Measurements from ENCODE around the gene LENG1. TPM values are rescaled to one million over a fixed set of nuclear protein-coding genes. Genes with fewer than 3 reads are reported as not detected.

The LENG1 gene
- total and polyA plus RNA-seq, 2 experiments from 2014 or later: 4.7 to 17.2 TPM

DNA sequence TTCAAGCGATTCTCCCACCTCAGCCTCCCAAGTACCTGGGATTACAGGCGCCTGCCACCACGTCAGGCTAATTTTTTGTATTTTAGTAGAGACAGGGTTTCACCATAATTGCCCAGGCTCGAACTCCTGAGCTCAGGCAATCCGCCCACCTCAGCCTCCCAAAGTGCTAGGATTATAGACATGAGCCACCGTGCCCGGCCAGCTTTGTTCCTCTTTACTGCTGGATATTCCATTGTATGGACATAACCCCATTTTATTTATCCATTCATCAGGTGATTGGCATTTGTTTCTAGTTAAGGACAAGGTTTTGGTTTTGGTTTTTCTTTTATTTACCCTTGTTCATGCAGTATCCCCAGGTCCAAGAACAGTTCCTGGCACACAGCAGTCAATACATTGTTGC lies 37.0 kb upstream of the LENG1 start:
- Mint-ChIP-seq H3K36me3 (ENCODE audit: low read depth) (peaks cover 52% of the 10 kb centered on the region), H3K27me3 (ENCODE audit: insufficient read depth, low read depth, poor library complexity) (peaks cover 15% of the 10 kb centered on the region), H3K9me3 (peaks cover 4% of the 10 kb centered on the region), H3K27ac (no peak overlapping the region), H3K4me1 (peaks cover 16% of the 10 kb centered on the region), H3K4me3 (no peak overlapping the region)
- peaks cover 33% of the 10 kb centered on the region for H3K79me2 ChIP-seq (replicated peaks; ENCODE audit: insufficient read depth)
- no peaks in the 10 kb centered on the region for H3K27me3 ChIP-seq (ENCODE audit: insufficient read depth)
- no peak overlapping the region for H3K4me3 ChIP-seq
- no peak overlapping the region for H3K27ac ChIP-seq (ENCODE audit: low read depth)
- peaks cover 27% of the 10 kb centered on the region for H3K36me3 ChIP-seq (ENCODE audit: insufficient read depth)
- no peak overlapping the region for H2AFZ ChIP-seq
- H4K20me1 ChIP-seq (replicated peaks; ENCODE audit: insufficient read depth): peaks cover 13% of the 10 kb centered on the region
- H3F3A ChIP-seq (replicated peaks; ENCODE audit: low read depth): peaks cover 23% of the 10 kb centered on the region
- H3K4me2 ChIP-seq: no peak overlapping the region
- H3K4me1 ChIP-seq (ENCODE audit: insufficient read depth): peaks cover 7% of the 10 kb centered on the region; the same call in 1 of the 2 replicates
- DNase-seq (ENCODE audit: low spot score): no peak
- no peak for ATAC-seq
- H3K9me2 ChIP-seq (ENCODE audit: insufficient read depth): no peaks in the 10 kb centered on the region
- TF ChIP-seq JUNB (IDR thresholded peaks at IDR 0.05; ENCODE audit: unreplicated experiment): no peak
- no peak for TF ChIP-seq POLR2AphosphoS5 (IDR thresholded peaks at IDR 0.05; ENCODE audit: low read depth)
- TF ChIP-seq, protein P1, sequence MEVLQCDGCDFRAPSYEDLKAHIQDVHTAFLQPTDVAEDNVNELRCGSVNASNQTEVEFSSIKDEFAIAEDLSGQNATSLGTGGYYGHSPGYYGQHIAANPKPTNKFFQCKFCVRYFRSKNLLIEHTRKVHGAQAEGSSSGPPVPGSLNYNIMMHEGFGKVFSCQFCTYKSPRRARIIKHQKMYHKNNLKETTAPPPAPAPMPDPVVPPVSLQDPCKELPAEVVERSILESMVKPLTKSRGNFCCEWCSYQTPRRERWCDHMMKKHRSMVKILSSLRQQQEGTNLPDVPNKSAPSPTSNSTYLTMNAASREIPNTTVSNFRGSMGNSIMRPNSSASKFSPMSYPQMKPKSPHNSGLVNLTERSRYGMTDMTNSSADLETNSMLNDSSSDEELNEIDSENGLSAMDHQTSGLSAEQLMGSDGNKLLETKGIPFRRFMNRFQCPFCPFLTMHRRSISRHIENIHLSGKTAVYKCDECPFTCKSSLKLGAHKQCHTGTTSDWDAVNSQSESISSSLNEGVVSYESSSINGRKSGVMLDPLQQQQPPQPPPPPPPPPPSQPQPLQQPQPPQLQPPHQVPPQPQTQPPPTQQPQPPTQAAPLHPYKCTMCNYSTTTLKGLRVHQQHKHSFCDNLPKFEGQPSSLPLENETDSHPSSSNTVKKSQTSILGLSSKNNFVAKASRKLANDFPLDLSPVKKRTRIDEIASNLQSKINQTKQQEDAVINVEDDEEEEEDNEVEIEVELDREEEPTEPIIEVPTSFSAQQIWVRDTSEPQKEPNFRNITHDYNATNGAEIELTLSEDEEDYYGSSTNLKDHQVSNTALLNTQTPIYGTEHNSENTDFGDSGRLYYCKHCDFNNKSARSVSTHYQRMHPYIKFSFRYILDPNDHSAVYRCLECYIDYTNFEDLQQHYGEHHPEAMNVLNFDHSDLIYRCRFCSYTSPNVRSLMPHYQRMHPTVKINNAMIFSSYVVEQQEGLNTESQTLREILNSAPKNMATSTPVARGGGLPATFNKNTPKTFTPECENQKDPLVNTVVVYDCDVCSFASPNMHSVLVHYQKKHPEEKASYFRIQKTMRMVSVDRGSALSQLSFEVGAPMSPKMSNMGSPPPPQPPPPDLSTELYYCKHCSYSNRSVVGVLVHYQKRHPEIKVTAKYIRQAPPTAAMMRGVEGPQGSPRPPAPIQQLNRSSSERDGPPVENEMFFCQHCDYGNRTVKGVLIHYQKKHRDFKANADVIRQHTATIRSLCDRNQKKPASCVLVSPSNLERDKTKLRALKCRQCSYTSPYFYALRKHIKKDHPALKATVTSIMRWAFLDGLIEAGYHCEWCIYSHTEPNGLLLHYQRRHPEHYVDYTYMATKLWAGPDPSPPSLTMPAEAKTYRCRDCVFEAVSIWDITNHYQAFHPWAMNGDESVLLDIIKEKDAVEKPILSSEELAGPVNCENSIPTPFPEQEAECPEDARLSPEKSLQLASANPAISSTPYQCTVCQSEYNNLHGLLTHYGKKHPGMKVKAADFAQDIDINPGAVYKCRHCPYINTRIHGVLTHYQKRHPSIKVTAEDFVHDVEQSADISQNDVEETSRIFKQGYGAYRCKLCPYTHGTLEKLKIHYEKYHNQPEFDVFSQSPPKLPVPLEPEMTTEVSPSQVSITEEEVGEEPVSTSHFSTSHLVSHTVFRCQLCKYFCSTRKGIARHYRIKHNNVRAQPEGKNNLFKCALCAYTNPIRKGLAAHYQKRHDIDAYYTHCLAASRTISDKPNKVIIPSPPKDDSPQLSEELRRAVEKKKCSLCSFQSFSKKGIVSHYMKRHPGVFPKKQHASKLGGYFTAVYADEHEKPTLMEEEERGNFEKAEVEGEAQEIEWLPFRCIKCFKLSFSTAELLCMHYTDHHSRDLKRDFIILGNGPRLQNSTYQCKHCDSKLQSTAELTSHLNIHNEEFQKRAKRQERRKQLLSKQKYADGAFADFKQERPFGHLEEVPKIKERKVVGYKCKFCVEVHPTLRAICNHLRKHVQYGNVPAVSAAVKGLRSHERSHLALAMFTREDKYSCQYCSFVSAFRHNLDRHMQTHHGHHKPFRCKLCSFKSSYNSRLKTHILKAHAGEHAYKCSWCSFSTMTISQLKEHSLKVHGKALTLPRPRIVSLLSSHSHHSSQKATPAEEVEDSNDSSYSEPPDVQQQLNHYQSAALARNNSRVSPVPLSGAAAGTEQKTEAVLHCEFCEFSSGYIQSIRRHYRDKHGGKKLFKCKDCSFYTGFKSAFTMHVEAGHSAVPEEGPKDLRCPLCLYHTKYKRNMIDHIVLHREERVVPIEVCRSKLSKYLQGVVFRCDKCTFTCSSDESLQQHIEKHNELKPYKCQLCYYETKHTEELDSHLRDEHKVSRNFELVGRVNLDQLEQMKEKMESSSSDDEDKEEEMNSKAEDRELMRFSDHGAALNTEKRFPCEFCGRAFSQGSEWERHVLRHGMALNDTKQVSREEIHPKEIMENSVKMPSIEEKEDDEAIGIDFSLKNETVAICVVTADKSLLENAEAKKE (CRISPR knock-in tag; IDR thresholded peaks at IDR 0.05): no peak
- TF ChIP-seq STAT1 (IDR thresholded peaks at IDR 0.05; ENCODE audit: unreplicated experiment): no peak
- TF ChIP-seq NANOG (IDR thresholded peaks at IDR 0.05; ENCODE audit: borderline replicate concordance): no peak
- no peak for TF ChIP-seq ETS1 (IDR thresholded peaks at IDR 0.05)
- TF ChIP-seq EZH2phosphoT487 (IDR thresholded peaks at IDR 0.05; ENCODE audit: unreplicated experiment): no peak
- no peak for TF ChIP-seq ZNF114 (CRISPR knock-in tag; IDR thresholded peaks at IDR 0.05)
- TF ChIP-seq CREB1 (CRISPR knock-in tag; IDR thresholded peaks at IDR 0.05; ENCODE audit: low read depth): no peak
- no peak for TF ChIP-seq EZH2 (IDR thresholded peaks at IDR 0.05; ENCODE audit: low read depth, unreplicated experiment)
- TF ChIP-seq, protein P2, sequence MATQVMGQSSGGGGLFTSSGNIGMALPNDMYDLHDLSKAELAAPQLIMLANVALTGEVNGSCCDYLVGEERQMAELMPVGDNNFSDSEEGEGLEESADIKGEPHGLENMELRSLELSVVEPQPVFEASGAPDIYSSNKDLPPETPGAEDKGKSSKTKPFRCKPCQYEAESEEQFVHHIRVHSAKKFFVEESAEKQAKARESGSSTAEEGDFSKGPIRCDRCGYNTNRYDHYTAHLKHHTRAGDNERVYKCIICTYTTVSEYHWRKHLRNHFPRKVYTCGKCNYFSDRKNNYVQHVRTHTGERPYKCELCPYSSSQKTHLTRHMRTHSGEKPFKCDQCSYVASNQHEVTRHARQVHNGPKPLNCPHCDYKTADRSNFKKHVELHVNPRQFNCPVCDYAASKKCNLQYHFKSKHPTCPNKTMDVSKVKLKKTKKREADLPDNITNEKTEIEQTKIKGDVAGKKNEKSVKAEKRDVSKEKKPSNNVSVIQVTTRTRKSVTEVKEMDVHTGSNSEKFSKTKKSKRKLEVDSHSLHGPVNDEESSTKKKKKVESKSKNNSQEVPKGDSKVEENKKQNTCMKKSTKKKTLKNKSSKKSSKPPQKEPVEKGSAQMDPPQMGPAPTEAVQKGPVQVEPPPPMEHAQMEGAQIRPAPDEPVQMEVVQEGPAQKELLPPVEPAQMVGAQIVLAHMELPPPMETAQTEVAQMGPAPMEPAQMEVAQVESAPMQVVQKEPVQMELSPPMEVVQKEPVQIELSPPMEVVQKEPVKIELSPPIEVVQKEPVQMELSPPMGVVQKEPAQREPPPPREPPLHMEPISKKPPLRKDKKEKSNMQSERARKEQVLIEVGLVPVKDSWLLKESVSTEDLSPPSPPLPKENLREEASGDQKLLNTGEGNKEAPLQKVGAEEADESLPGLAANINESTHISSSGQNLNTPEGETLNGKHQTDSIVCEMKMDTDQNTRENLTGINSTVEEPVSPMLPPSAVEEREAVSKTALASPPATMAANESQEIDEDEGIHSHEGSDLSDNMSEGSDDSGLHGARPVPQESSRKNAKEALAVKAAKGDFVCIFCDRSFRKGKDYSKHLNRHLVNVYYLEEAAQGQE (IDR thresholded peaks at IDR 0.05; ENCODE audit: unreplicated experiment): no peak
- no peak for TF ChIP-seq ZNF331 (CRISPR knock-in tag; IDR thresholded peaks at IDR 0.05; ENCODE audit: low read depth)
- TF ChIP-seq, protein P3, sequence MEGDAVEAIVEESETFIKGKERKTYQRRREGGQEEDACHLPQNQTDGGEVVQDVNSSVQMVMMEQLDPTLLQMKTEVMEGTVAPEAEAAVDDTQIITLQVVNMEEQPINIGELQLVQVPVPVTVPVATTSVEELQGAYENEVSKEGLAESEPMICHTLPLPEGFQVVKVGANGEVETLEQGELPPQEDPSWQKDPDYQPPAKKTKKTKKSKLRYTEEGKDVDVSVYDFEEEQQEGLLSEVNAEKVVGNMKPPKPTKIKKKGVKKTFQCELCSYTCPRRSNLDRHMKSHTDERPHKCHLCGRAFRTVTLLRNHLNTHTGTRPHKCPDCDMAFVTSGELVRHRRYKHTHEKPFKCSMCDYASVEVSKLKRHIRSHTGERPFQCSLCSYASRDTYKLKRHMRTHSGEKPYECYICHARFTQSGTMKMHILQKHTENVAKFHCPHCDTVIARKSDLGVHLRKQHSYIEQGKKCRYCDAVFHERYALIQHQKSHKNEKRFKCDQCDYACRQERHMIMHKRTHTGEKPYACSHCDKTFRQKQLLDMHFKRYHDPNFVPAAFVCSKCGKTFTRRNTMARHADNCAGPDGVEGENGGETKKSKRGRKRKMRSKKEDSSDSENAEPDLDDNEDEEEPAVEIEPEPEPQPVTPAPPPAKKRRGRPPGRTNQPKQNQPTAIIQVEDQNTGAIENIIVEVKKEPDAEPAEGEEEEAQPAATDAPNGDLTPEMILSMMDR (conservative IDR thresholded peaks at IDR 0.05; ENCODE audit: low read depth in 2 of 2): no peak

Data from GM23338 (cell line).